SK-N-MC (cell line): ENCODE measurements around the gene SZRD1.

ENCODE experiments used
- DNase-seq: peaks from one replicate; pipeline ENCODE4 v3.0.0-alpha.2; 2011; ENCODE audit warnings: low read depth, low spot score
- H3K27ac ChIP-seq: fragments of 200-600 bp; sonication (generic); 2 replicates; pipeline ENCODE4 v1.5.1; 2016; ENCODE audit warnings: mixed run types
- H3K36me3 ChIP-seq: fragments of 200-600 bp; sonication (generic); 2 replicates; pipeline ENCODE4 v1.6.1; 2017; ENCODE audit warnings: antibody characterized with exemption, low read length, mixed read lengths; ENCODE audit not compliant: insufficient read depth
- H3K4me3 ChIP-seq: fragments of 200-600 bp; sonication (generic); 2 replicates; pipeline ENCODE4 v1.5.1; 2016
- H3K9ac ChIP-seq: fragments of 200-600 bp; sonication (generic); 2 replicates; pipeline ENCODE4 v1.8.0; 2017; ENCODE audit warnings: mixed run types, mixed read lengths; ENCODE audit not compliant: insufficient read length
- H3K9me3 ChIP-seq: fragments of 200-600 bp; sonication (generic); 2 replicates; pipeline ENCODE4 v1.6.1; 2017; ENCODE audit warnings: low read depth, mild to moderate bottlenecking, antibody characterized with exemption, low read length, moderate library complexity, mixed read lengths
- EZH2 ChIP-seq: fragments of 200-600 bp; sonication (generic); IDR thresholded peaks from one replicate; pipeline ENCODE4 v1.6.1; 2017; ENCODE audit warnings: antibody characterized with exemption
- FOXP2 ChIP-seq: optimal IDR thresholded peaks from 2 replicates; pipeline ENCODE3; 2011; ENCODE audit warnings: mild to moderate bottlenecking, moderate library complexity; ENCODE audit not compliant: insufficient read depth; ENCODE audit errors: extremely low read length, control extremely low read depth
- POLR2AphosphoS5 ChIP-seq: IDR thresholded peaks from 2 replicates; pipeline ENCODE4 v1.6.1; 2012; ENCODE audit warnings: mild to moderate bottlenecking, low read depth, low read length, borderline replicate concordance

Gene SZRD1

GRCh38 chr1:16445052-16445451, 78.0 kb downstream of the SZRD1 start:
- no peak overlapping the region for H3K9ac ChIP-seq

GRCh38 chr1:16446116-16446515, 79.1 kb downstream of the SZRD1 start:
- H3K27ac ChIP-seq, result no peak overlapping the region
- H3K36me3 ChIP-seq, result peaks cover 56% of the 10 kb centered on the region; the same call in 1 of the 2 replicates
- H3K4me3 ChIP-seq, result no peak overlapping the region
- TF ChIP-seq POLR2AphosphoS5, result no peak
- TF ChIP-seq EZH2, result no peak
- TF ChIP-seq FOXP2, result no peak
- H3K9me3 ChIP-seq, result no peaks in the 10 kb centered on the region
- H3K9ac ChIP-seq, result no peak overlapping the region
- DNase-seq, result no peak

More at GRCh38 chr1:16445052-16445451, 78.0 kb downstream of the SZRD1 start:
- TF ChIP-seq FOXP2, result no peak
- no peak for TF ChIP-seq EZH2
- no peak for TF ChIP-seq POLR2AphosphoS5
- no peak for DNase-seq
- H3K27ac ChIP-seq, result no peak overlapping the region
- no peak overlapping the region for H3K4me3 ChIP-seq
- H3K36me3 ChIP-seq, result peaks cover 46% of the 10 kb centered on the region; the same call in 1 of the 2 replicates
- no peaks in the 10 kb centered on the region for H3K9me3 ChIP-seq

- TF ChIP-seq EZH2 (no peak), POLR2AphosphoS5 (no peak), FOXP2 (no peak)
- Histone ChIP-seq H3K9me3 (no peaks in the 10 kb centered on the region), H3K9ac (no peak overlapping the region), H3K4me3 (no peak overlapping the region), H3K36me3 (peaks cover 69% of the 10 kb centered on the region; the same call in 1 of the 2 replicates), H3K27ac (no peak overlapping the region)
- no peak for DNase-seq
Measured at GRCh38 chr1:16447641-16448040, 80.6 kb downstream of the SZRD1 start.
